Inferior parietal cortex (tissue), 1 donor: Measurements from ENCODE around the gene TMCC2.

Experiments
- DNase-seq: peaks from one replicate; pipeline ENCODE4 v3.0.0-alpha.2; 2016; ENCODE audit errors: extremely low spot score

Gene TMCC2

GRCh38 chr1:205259998-205260397, 32.3 kb downstream of the TMCC2 start:
- no peak for DNase-seq

DNA sequence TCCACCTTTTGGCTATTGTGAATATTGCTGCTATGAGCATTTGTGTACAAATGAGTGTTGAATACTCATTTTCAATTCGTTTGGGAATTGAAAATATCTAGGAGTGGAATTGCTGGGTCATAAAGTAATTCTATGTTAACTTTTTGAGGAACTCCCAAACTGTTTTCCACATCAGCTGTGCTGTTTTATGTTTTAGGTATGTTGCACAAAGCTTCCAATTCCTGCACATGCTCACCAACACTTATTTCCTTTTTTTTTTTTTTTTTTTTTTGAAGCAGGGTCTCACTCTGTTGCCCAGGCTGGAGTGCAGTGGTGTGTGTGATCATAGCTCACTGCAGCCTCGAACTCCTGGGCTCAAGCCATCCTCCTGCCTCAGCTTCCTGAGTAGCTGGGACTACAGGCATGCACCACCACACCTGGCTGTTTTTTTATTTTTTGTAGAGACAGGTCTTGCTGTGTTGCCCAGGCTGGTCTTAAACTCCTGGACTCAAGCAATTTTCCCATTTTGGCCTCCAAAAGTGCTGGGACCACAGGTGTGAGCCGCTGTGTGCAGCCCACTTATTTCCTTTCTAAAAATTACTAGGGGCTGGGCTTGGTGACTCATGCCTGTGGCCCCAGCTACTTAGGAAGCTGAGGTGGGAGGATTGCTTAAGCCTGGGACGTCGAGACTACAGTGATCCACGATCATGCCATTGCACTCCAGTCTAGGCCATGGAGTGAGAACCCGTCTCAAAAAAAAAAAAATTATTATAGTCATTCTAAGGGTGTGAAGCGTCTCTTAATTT, 33.4 kb downstream of the TMCC2 start:
- DNase-seq, result no peak

- DNase-seq, result no peak
Measured at GRCh38 chr1:205261946-205262691, 34.4 kb downstream of the TMCC2 start.

- no peak for DNase-seq
Measured at GRCh38 chr1:205262731-205263171, 35.0 kb downstream of the TMCC2 start.

DNA sequence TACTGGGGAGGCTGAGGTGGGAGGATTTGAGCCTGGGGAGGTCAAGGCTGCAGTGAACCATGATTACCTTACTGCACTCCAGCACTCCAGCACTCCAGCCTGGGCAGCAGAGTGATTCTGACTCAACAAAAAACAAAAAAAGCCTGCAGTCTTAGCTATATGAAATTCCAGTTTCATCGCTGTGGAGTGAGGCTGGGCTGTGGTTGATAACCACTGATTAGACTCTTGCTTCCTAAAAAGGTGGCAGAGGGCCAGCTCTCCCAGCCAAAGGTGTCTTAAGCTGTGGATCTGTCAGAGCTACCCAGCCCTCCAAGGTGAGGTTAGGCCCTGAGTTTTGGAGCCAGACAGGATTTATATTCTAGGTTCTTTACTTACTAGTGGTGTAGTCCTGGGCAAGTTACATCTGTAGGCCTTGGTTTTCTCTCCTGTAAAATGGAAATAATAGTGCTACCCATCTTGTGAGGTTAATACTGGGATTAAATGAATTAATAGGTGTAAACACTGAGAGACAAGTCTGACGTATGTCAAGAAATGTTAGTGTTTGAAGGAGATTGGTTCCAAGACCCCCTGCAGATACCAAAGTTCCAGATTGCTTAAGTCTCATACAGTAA, 35.9 kb downstream of the TMCC2 start:
- no peak for DNase-seq

DNA sequence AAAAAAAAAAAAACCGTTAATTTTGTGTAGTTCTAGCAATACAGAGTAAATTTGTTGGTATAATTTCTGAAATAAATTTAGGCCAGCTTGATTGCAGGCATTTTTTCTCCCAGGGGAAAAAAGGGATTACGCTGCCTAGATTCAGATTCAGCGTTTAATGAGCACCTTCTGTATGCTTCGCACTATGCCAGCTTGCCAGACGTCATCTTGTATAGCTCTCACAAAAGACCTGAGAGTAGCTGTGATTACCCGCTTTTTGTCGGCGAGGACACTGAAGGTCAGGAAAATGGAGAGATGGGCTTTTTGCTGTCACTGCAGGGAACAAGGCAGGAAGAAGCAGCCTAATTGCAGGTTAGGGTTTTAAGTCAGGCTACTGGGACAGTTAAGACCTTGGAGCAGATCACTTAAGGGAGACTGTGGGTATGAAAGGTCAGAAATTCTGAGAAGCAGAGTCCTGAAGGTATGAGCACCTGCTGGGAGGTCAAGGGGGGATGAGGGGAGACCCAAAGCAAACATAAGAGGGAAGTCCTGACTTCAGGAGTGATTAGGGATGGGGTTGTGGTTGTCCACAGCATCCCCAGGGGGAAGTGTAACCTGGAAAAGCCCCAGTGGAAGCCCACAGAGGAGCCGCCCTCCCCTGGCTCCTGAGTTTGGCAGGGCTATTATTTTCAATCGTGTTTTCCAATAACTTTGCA, 39.0 kb downstream of the TMCC2 start:
- DNase-seq, result no peak

GRCh38 chr1:205267306-205267902, 39.7 kb downstream of the TMCC2 start:
- DNase-seq, result no peak

GRCh38 chr1:205268846-205269680, 41.3 kb downstream of the TMCC2 start:
- DNase-seq, result no peak

- DNase-seq, result no peak
Measured at GRCh38 chr1:205269711-205270110, 42.0 kb downstream of the TMCC2 start.

DNA sequence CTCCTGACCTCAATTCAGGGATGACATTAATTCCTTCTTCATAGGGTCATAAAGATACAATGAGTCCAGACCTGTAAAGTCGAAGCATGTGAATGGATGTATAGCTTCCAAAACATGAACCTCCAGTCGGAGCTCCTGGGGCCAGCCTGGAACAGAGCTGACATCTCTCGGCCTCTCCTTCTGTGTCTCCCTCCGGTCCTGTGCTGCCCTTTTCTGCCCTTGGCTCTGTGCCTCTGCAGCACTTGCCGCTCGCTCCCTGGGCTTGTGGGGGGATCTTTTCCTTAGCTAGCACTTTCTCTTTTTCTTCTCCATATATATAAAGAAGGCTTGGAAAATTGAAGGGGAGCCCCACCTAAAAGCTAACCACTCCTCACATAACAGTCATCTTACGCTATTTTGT, 42.5 kb downstream of the TMCC2 start:
- no peak for DNase-seq

- peak; percentile 67 for DNase-seq
Measured at GRCh38 chr1:205270764-205271163, 43.0 kb downstream of the TMCC2 start.

GRCh38 chr1:205271277-205271676, 43.5 kb downstream of the TMCC2 start:
- DNase-seq, result no peak

DNA sequence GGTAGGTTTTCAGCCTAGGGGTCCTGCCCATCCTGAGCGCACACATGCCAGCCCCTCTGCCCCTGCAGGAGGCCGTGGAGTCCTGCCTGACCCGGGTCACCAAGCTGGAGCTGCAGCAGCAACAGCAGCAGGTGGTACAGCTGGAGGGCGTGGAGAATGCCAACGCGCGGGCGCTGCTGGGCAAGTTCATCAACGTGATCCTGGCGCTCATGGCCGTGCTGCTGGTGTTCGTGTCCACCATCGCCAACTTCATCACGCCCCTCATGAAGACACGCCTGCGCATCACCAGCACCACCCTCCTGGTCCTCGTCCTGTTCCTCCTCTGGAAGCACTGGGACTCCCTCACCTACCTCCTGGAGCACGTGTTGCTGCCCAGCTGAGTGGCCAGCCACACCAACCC, 44.0 kb downstream of the TMCC2 start:
- no peak for DNase-seq

DNA sequence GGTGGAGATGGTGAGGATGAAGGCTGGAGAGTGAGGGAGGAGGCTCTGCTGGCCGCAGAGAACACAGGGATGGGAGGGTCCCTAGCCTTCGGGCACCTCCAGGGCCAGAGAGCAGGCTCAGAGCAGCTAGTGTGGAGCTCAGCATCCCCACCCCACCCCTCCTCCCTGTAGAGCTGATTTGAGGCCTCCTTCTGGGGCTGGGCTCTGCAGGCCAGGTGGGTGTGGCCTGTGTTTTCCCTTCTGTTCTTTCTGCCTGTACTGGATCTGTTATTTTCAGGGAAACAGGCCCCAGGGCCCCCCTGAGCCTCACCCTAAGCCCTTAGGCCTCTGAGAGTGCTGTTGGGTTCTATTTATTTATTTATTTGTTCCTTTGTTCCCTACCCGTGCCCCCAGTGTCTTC, 44.8 kb downstream of the TMCC2 start:
- DNase-seq, result no peak

DNA sequence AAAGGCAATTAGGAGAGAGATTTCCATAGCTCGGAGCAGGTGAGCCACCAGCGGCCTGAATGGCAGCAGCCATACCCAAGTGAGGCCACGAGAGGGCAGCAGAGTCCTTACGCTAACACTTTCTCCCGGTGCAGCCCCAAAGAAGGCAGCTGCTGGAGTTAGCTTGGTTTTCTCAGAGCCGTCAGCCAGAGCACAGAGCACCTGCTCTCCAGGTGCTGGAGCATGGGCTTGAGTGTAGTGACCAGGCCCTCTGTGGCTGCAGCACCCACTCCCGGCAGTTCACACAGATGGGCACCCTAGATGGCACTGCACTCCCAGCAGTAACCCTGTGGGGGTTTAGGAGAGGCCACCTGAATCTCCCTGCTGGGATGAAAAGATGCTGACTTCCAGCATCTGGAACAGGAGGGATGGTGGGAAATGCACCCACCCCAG, 45.8 kb downstream of the TMCC2 start:
- peak; percentile 90 for DNase-seq

DNA sequence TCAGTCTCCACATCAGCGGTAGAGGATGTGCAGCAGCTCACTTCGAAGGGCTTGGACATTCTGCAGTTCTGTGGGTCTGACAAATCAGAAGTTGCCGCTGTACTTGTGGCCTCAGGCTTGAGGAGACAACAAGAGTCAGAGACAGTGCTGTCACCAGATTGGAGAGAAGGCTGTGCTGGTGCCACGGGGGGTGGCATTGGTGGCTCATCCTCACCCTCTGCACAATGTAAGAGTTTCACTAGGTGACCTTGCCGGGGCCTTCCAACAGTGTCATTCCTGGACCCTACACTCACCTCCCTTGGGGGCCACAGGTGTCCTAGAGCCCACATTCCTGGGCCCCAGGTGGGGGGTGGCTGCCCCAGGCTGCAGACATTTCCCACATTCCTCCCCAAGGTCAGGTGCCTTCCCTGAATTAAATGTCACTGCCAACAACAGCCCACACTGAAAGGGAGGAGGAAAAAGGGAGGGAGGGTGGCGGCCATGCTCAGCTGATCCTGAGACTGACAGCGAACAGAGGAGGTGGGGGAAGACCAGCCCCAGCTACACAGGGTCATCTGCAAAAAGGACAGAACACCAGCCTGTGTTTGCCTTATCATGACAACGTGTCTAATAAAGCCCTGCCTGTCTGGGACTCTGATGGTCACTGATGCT, 46.4 kb downstream of the TMCC2 start:
- DNase-seq, result no peak

DNA sequence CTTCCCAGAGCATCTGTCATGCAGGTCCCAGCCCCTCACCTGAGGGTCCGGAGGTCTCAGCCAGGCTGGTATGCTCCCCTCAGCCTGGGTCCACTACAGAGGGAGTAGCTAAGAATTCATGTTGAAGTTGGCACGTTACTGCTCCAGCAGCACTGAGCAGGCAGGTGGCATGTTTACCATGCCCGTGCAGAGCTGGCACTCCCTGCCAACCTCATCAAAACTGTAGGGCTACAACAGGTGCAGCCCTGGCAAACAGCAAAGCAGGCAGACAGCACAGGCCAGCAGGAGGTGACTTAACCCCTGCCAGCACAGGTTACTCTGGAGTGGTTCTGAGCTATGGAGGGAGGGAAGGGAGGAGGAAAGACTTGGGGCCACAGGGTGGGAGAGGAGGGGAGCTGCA, 47.4 kb downstream of the TMCC2 start:
- no peak for DNase-seq

GRCh38 chr1:205275916-205276688, 48.4 kb downstream of the TMCC2 start:
- DNase-seq, result no peak

- DNase-seq, result no peak
Measured at GRCh38 chr1:205276689-205277065, 48.9 kb downstream of the TMCC2 start.

- DNase-seq, result no peak
Measured at GRCh38 chr1:205279986-205280385, 52.2 kb downstream of the TMCC2 start.
